ENCODE results near the gene LPP.

GRCh38 chr3:188326111-188326510 is 172.2 kb downstream of the LPP start:
- TF ChIP-seq FOXK2 (IDR thresholded peaks at IDR 0.05) (no peak), L3MBTL2 (conservative IDR thresholded peaks at IDR 0.05) (no peak), FOXA1 (IDR thresholded peaks at IDR 0.05) (no peak), SUZ12 (IDR thresholded peaks at IDR 0.05) (no peak), SP1 (IDR thresholded peaks at IDR 0.05) (no peak), TARDBP (IDR thresholded peaks at IDR 0.05) (no peak), ZNF384 (IDR thresholded peaks at IDR 0.05) (no peak), BHLHE40 (IDR thresholded peaks at IDR 0.05; ENCODE audit: borderline replicate concordance) (no peak), HDGF (IDR thresholded peaks at IDR 0.05; ENCODE audit: borderline replicate concordance) (no peak), ARNT (IDR thresholded peaks at IDR 0.05) (no peak), PKNOX1 (IDR thresholded peaks at IDR 0.05) (no peak), CTBP1 (IDR thresholded peaks at IDR 0.05; ENCODE audit: borderline replicate concordance) (no peak)
